ENCODE data around the gene SRRM3.
"Not testable (repeated sequence)": the region's sequence is repeated elsewhere in the genome, so short reads cannot be mapped to it uniquely, and the experiment has no call there.

Gene SRRM3

GRCh38 chr7:76317782-76318487 lies 116.2 kb downstream of the SRRM3 start:
- peak; percentile 96 for DNase-seq

GRCh38 chr7:76318488-76319353 lies 117.0 kb downstream of the SRRM3 start:
- DNase-seq: peak; percentile 73 to 82

GRCh38 chr7:76325092-76325491 lies 123.4 kb downstream of the SRRM3 start:
- DNase-seq: no peak

GRCh38 chr7:76325811-76326210 lies 124.1 kb downstream of the SRRM3 start:
- no peak for DNase-seq

DNA sequence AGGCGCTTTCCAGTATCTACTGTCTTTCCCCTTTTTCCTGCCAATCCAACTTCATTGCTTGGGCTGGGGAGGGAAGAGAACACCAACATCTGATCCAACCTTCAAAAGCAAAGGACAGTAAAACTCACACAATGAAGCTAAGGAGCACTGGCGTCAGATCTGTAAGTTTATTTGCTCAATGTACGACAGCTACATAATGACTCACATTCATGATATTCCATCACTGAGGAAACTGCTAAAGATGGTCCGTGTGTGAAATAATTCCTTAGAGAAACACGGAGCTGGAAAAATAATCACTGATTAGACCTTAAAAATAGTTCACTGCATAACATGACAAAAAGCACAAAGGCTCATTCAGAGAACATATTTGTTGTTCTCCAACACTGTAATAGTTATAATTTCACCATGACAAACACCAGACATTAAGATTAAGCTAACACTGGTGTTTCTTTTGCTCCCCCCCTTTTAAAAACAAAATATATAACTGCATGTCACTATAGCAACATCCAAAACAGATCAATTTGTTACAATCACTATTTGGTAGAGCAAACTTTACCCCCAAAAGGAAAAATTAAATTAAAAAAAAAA lies 125.0 kb downstream of the SRRM3 start:
- no peak for DNase-seq

DNA sequence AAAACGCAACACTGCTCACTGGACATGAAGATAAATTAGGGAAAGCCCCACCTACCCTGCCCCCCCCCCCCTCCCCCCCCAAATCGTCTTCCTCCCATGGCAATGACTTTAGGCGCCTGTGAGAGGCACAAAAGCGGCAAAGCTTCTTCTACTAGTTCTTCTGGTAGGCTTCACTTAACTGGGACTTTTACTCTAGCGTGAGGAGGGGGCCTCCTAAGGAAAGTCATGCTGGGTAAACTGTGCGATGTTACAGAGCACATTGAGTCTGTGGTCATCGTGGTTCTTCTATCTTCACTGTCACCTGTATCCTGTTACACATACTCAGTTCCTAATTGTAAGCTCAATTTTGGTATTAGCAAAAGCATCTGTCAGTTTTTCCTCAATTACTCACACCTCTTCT lies 125.9 kb downstream of the SRRM3 start:
- DNase-seq: no peak

- DNase-seq: no peak
Measured at GRCh38 chr7:76328389-76328788, 126.7 kb downstream of the SRRM3 start.

GRCh38 chr7:76329479-76329878 lies 127.8 kb downstream of the SRRM3 start:
- no peak for DNase-seq

DNA sequence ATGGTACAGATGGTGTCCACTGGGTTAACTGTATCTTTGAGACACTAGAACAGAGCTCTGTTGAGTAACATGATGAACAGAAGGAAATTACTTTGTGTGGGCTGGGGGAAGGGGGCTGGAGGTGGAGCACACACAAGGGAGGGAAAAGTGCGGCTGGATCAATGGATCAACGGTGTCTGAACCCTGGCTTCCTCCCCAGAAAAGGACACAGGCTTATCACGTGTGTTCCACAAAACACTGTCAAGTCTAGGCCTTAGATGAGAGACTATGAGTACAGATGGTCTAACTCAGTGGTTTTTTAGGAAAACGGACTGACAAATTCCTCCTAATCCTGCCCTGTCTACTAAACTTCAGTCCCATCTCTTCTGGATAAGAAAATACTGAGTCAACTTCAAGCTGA lies 128.6 kb downstream of the SRRM3 start:
- DNase-seq: no peak

- DNase-seq: no peak
Measured at GRCh38 chr7:76330673-76331072, 129.0 kb downstream of the SRRM3 start.

GRCh38 chr7:76332078-76332477 lies 130.4 kb downstream of the SRRM3 start:
- DNase-seq: no peak

GRCh38 chr7:76333511-76334101 lies 131.9 kb downstream of the SRRM3 start:
- no peak for DNase-seq

DNA sequence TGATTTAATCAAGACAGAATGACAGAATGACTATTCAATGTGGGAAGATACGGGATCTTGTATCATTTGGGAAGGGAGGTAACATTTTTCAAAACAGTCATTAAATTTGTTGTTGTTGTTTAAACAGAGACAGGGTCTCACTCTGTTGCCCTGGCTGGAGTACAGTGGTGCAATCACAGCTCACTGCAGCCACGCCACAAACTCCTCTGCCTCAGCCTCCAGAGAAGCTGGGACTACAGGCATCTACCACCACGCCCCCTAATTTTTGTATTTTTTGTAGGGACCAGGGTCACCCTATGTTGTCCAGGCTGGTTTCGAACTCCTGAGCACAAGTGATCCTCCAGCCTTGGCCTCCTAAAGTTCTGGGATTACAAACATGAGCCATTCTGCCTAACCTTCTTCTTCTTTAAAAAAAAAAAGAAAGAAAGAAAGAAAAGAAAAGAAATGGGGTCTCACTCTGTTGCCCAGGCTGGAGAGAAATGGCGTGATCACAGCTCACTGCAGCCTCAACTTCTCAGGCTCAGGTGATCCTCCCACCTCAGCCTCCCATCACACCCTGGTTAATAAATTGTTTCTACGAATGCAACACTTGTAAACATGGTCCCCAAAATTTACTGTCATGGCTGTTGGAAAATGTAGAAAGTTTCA lies 132.7 kb downstream of the SRRM3 start:
- DNase-seq: no peak

GRCh38 chr7:76335417-76335816 lies 133.7 kb downstream of the SRRM3 start:
- DNase-seq: not testable (repeated sequence)

GRCh38 chr7:76336094-76336493 lies 134.4 kb downstream of the SRRM3 start:
- DNase-seq: no peak
